Endothelial cell of umbilical vein (primary cell): Measurements from ENCODE around the gene SPSB1.

Experiments
- JUN ChIP-seq: IDR thresholded peaks from 2 replicates; pipeline ENCODE4 v1.6.1; 2011; ENCODE audit warnings: borderline replicate concordance, low read depth; ENCODE audit not compliant: insufficient read length, insufficient read depth
- POLR2AphosphoS5 ChIP-seq: IDR thresholded peaks from 2 replicates; pipeline ENCODE4 v1.6.1; 2012; ENCODE audit warnings: low read depth, mild to moderate bottlenecking, control low read depth, low read length, moderate library complexity; ENCODE audit not compliant: insufficient read depth
- TF ChIP-seq, protein P1 (sequence below), 2 donors: IDR thresholded peaks; 1 replicate in 1 of 2; 2 replicates in 1 of 2; pipeline ENCODE4 v1.5.1; 2011; ENCODE audit warnings: low read length in 2 of 2, mild to moderate bottlenecking in 2 of 2, moderate library complexity in 2 of 2, control low read depth in 1 of 2, inconsistent platforms in 1 of 2, low read depth in 1 of 2; ENCODE audit not compliant: insufficient read depth in 1 of 2; ENCODE audit errors: extremely low read depth in 1 of 2

GRCh38 chr1:9261496-9261895, 31.2 kb upstream of the SPSB1 start:
- TF ChIP-seq, protein P1, sequence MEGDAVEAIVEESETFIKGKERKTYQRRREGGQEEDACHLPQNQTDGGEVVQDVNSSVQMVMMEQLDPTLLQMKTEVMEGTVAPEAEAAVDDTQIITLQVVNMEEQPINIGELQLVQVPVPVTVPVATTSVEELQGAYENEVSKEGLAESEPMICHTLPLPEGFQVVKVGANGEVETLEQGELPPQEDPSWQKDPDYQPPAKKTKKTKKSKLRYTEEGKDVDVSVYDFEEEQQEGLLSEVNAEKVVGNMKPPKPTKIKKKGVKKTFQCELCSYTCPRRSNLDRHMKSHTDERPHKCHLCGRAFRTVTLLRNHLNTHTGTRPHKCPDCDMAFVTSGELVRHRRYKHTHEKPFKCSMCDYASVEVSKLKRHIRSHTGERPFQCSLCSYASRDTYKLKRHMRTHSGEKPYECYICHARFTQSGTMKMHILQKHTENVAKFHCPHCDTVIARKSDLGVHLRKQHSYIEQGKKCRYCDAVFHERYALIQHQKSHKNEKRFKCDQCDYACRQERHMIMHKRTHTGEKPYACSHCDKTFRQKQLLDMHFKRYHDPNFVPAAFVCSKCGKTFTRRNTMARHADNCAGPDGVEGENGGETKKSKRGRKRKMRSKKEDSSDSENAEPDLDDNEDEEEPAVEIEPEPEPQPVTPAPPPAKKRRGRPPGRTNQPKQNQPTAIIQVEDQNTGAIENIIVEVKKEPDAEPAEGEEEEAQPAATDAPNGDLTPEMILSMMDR (IDR thresholded peaks at IDR 0.05; ENCODE audit: extremely low read depth in 1 of 2, insufficient read depth in 1 of 2, low read depth in 1 of 2, low read length in 2 of 2): no peak
- TF ChIP-seq POLR2AphosphoS5 (no peak), JUN (no peak)
